Measurements from ENCODE around the gene TYSND1. TPM values are rescaled to one million over a fixed set of nuclear protein-coding genes. Genes with fewer than 3 reads are reported as not detected.

TYSND1 gene
- total RNA-seq, 1 experiment from 2014 or later: 13.6 TPM

DNA sequence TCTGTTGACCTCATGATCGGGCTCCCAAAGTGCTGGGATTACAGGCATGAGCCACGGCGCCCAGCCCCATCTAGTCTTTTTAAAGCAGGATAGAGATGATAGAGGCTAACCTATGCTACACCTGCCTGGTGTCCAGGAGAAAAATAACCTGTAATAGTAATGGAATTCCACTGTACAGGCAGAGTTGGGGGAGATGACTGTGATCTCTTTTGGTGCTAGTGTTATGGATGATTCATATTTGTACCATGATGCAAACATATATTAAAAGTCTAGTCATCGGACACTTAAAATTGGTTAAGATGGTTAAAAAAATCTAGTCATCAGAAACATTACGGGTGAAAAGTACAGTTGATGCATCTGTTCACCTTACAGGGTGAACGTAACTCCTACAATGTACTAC, 29.9 kb upstream of the TYSND1 start:
- Histone ChIP-seq H3K9me3 (ENCODE audit: control insufficient read depth in 1 of 2, insufficient read depth in 1 of 2, low read depth in 1 of 2, low read length in 2 of 2) (no peaks in the 10 kb centered on the region), H2AFZ (ENCODE audit: low read depth, low read length, poor library complexity, severe bottlenecking) (no peak overlapping the region), H3K4me1 (ENCODE audit: control insufficient read depth in 1 of 2, insufficient read depth in 2 of 2, low read length in 2 of 2) (peaks cover 0 to 17% of the 10 kb centered on the region in 2 experiments; a peak in 2 of 4 replicates), H3K9me2 (ENCODE audit: insufficient read depth) (no peaks in the 10 kb centered on the region), H3K9ac (ENCODE audit: low read length) (no peak overlapping the region), H3K36me3 (ENCODE audit: control insufficient read depth in 1 of 2, insufficient read depth in 2 of 2, low read length in 2 of 2) (no peaks in the 10 kb centered on the region), H3K27ac (ENCODE audit: low read depth, low read length) (no peak overlapping the region), H3K4me2 (ENCODE audit: low read length) (no peak overlapping the region), H4K20me1 (ENCODE audit: insufficient read depth) (no peaks in the 10 kb centered on the region), H3K27me3 (ENCODE audit: insufficient read depth, low read length) (no peaks in the 10 kb centered on the region; the same call in 1 of the 2 replicates), H3K79me2 (ENCODE audit: insufficient read depth, low read length) (peaks cover 4% of the 10 kb centered on the region; the same call in 1 of the 2 replicates), H3K4me3 (replicated peaks in 1 of 2; ENCODE audit: low read depth in 1 of 2, low read length in 2 of 2) (no peak overlapping the region)
- no TSS peak for BruUV-seq (replicated peaks)
- CTCF ChIA-PET: interaction anchor here (1.9 kb wide), 1 partner anchor 29 kb away, joined by 5 read pairs; the partner anchor contains the start of gene TYSND1
- DNase-seq (ENCODE audit: low read depth, low spot score) (no peak), ATAC-seq (no peak)
- intact Hi-C loops (cut with micrococcal nuclease): no loop called here
- no peak for TF ChIP-seq POLR2A (IDR thresholded peaks at IDR 0.05; ENCODE audit: borderline replicate concordance, extremely low read depth, insufficient read depth, insufficient read length)
- no peak for TF ChIP-seq TCF7L2 (IDR thresholded peaks at IDR 0.05; ENCODE audit: borderline replicate concordance, extremely low read depth, insufficient read depth, insufficient read length)
- no peak for TF ChIP-seq EGR1 (IDR thresholded peaks at IDR 0.05; ENCODE audit: low read depth)
- no peak for TF ChIP-seq EZH2phosphoT487 (IDR thresholded peaks at IDR 0.05; ENCODE audit: borderline replicate concordance)
- no peak for TF ChIP-seq FOSL1 (IDR thresholded peaks at IDR 0.05; ENCODE audit: low read depth)
- TF ChIP-seq YY1 (IDR thresholded peaks at IDR 0.05; ENCODE audit: extremely low read depth, insufficient replicate concordance, low read depth, low read length): no peak
- no peak for TF ChIP-seq ELF1 (IDR thresholded peaks at IDR 0.05; ENCODE audit: borderline replicate concordance, low read depth)
- TF ChIP-seq CEBPB (IDR thresholded peaks at IDR 0.05; ENCODE audit: low read depth): no peak
- no peak for TF ChIP-seq CBX3 (IDR thresholded peaks at IDR 0.05; ENCODE audit: low read depth)
- TF ChIP-seq, protein P1, sequence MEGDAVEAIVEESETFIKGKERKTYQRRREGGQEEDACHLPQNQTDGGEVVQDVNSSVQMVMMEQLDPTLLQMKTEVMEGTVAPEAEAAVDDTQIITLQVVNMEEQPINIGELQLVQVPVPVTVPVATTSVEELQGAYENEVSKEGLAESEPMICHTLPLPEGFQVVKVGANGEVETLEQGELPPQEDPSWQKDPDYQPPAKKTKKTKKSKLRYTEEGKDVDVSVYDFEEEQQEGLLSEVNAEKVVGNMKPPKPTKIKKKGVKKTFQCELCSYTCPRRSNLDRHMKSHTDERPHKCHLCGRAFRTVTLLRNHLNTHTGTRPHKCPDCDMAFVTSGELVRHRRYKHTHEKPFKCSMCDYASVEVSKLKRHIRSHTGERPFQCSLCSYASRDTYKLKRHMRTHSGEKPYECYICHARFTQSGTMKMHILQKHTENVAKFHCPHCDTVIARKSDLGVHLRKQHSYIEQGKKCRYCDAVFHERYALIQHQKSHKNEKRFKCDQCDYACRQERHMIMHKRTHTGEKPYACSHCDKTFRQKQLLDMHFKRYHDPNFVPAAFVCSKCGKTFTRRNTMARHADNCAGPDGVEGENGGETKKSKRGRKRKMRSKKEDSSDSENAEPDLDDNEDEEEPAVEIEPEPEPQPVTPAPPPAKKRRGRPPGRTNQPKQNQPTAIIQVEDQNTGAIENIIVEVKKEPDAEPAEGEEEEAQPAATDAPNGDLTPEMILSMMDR (IDR thresholded peaks at IDR 0.05 in 2 of 3, conservative IDR thresholded peaks at IDR 0.05 in 1 of 3; ENCODE audit: borderline replicate concordance in 1 of 3, insufficient read depth in 1 of 3, low read depth in 2 of 3, low read length in 2 of 3): no peak
- no peak for TF ChIP-seq JUND (IDR thresholded peaks at IDR 0.05)
- TF ChIP-seq, protein P2, sequence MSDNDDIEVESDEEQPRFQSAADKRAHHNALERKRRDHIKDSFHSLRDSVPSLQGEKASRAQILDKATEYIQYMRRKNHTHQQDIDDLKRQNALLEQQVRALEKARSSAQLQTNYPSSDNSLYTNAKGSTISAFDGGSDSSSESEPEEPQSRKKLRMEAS (IDR thresholded peaks at IDR 0.05): no peak
- TF ChIP-seq RAD21 (IDR thresholded peaks at IDR 0.05; ENCODE audit: low read depth): no peak
- TF ChIP-seq ZNF274 (IDR thresholded peaks at IDR 0.05; ENCODE audit: low read depth, low read length): no peak
- TF ChIP-seq, protein P3, sequence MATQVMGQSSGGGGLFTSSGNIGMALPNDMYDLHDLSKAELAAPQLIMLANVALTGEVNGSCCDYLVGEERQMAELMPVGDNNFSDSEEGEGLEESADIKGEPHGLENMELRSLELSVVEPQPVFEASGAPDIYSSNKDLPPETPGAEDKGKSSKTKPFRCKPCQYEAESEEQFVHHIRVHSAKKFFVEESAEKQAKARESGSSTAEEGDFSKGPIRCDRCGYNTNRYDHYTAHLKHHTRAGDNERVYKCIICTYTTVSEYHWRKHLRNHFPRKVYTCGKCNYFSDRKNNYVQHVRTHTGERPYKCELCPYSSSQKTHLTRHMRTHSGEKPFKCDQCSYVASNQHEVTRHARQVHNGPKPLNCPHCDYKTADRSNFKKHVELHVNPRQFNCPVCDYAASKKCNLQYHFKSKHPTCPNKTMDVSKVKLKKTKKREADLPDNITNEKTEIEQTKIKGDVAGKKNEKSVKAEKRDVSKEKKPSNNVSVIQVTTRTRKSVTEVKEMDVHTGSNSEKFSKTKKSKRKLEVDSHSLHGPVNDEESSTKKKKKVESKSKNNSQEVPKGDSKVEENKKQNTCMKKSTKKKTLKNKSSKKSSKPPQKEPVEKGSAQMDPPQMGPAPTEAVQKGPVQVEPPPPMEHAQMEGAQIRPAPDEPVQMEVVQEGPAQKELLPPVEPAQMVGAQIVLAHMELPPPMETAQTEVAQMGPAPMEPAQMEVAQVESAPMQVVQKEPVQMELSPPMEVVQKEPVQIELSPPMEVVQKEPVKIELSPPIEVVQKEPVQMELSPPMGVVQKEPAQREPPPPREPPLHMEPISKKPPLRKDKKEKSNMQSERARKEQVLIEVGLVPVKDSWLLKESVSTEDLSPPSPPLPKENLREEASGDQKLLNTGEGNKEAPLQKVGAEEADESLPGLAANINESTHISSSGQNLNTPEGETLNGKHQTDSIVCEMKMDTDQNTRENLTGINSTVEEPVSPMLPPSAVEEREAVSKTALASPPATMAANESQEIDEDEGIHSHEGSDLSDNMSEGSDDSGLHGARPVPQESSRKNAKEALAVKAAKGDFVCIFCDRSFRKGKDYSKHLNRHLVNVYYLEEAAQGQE (IDR thresholded peaks at IDR 0.05; ENCODE audit: low read depth): no peak
- no peak for TF ChIP-seq POLR2AphosphoS5 (IDR thresholded peaks at IDR 0.05; ENCODE audit: low read depth, low read length)
- TF ChIP-seq, protein P4, sequence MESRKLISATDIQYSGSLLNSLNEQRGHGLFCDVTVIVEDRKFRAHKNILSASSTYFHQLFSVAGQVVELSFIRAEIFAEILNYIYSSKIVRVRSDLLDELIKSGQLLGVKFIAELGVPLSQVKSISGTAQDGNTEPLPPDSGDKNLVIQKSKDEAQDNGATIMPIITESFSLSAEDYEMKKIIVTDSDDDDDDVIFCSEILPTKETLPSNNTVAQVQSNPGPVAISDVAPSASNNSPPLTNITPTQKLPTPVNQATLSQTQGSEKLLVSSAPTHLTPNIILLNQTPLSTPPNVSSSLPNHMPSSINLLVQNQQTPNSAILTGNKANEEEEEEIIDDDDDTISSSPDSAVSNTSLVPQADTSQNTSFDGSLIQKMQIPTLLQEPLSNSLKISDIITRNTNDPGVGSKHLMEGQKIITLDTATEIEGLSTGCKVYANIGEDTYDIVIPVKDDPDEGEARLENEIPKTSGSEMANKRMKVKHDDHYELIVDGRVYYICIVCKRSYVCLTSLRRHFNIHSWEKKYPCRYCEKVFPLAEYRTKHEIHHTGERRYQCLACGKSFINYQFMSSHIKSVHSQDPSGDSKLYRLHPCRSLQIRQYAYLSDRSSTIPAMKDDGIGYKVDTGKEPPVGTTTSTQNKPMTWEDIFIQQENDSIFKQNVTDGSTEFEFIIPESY (IDR thresholded peaks at IDR 0.05; ENCODE audit: extremely low read depth, insufficient replicate concordance, low read length): no peak
- TF ChIP-seq SRF (IDR thresholded peaks at IDR 0.05; ENCODE audit: low read depth): no peak
- TF ChIP-seq SP1 (IDR thresholded peaks at IDR 0.05; ENCODE audit: low read depth): no peak
- POLR2A ChIA-PET: no interaction called here
- RAD21 ChIA-PET (ENCODE audit: low non-redundant PET in 1 of 2, low total read pairs in 2 of 2, uncharacterized antibody in 2 of 2, unreplicated experiment in 2 of 2): no interaction called here

All from HCT116 (cell line).